CD14-positive monocyte (primary cell): Measurements from ENCODE around the gene ANXA10. TPM values are rescaled to one million over a fixed set of nuclear protein-coding genes. Genes with fewer than 3 reads are reported as not detected.

ENCODE experiments used
- DNase-seq, 3 donors: peaks; one replicate each; pipeline ENCODE4 v3.0.0-alpha.2; 2011 to 2022
- H2AFZ ChIP-seq: 2 replicates; pipeline ENCODE4 v1.6.0; 2012; ENCODE audit warnings: mild to moderate bottlenecking, low read depth, low read length, inconsistent platforms; ENCODE audit not compliant: insufficient read depth, poor library complexity, severe bottlenecking
- H3K27ac ChIP-seq, 2 donors: 1 replicate in 1 of 2; 2 replicates in 1 of 2; pipeline ENCODE4 v1.5.1; 2012 to 2013; ENCODE audit warnings: low read length in 2 of 2, control low read depth in 1 of 2, inconsistent platforms in 1 of 2, low read depth in 1 of 2, mild to moderate bottlenecking in 1 of 2
- H3K27me3 ChIP-seq, 2 donors: one replicate each; pipeline versions ENCODE4 v1.6.0 to v1.6.1; 2011 to 2013; ENCODE audit warnings: low read length in 2 of 2; ENCODE audit not compliant: control insufficient read depth in 2 of 2, insufficient read depth in 2 of 2
- H3K36me3 ChIP-seq, 2 donors: replicated peaks in 1 of 2; 1 replicate in 1 of 2; 2 replicates in 1 of 2; pipeline versions ENCODE4 v1.5.1 to v1.6.1; 2012 to 2013; ENCODE audit warnings: low read length in 2 of 2, control low read depth in 1 of 2, inconsistent platforms in 1 of 2, mild to moderate bottlenecking in 1 of 2; ENCODE audit not compliant: insufficient read depth in 2 of 2, control insufficient read depth in 1 of 2
- H3K4me1 ChIP-seq, 2 donors: 1 replicate in 1 of 2; 2 replicates in 1 of 2; pipeline versions ENCODE4 v1.5.1 to v1.6.1; 2012 to 2013; ENCODE audit warnings: low read length in 2 of 2, control low read depth in 1 of 2, inconsistent platforms in 1 of 2, mild to moderate bottlenecking in 1 of 2, moderate library complexity in 1 of 2; ENCODE audit not compliant: insufficient read depth in 2 of 2, control insufficient read depth in 1 of 2
- H3K4me2 ChIP-seq: replicated peaks from 2 replicates; pipeline ENCODE3; 2012; ENCODE audit warnings: low read length, moderate library complexity, mild to moderate bottlenecking; ENCODE audit not compliant: poor library complexity, severe bottlenecking; ENCODE audit errors: extremely low read depth
- H3K4me3 ChIP-seq, 3 experiments: fragments of 200-600 bp in 1 of 3; sonication (generic) in 1 of 3; replicated peaks in 1 of 3; 1 replicate in 2 of 3; 2 replicates in 1 of 3; pipeline ENCODE4 v1.5.1; 2011 to 2013; ENCODE audit warnings: low read length in 3 of 3, mild to moderate bottlenecking in 3 of 3, control low read depth in 2 of 3, low read depth in 2 of 3, inconsistent platforms in 1 of 3, moderate library complexity in 1 of 3
- H3K79me2 ChIP-seq: 2 replicates; pipeline ENCODE4 v1.6.0; 2012; ENCODE audit warnings: mild to moderate bottlenecking, control low read depth, inconsistent platforms, low read length, moderate library complexity; ENCODE audit not compliant: insufficient read depth
- H3K9ac ChIP-seq: 2 replicates; pipeline ENCODE4 v1.6.0; 2017; ENCODE audit warnings: low read length, mild to moderate bottlenecking; ENCODE audit not compliant: insufficient read depth, poor library complexity, severe bottlenecking
- H3K9me3 ChIP-seq, 2 donors: replicated peaks in 1 of 2; 1 replicate in 1 of 2; 2 replicates in 1 of 2; pipeline versions ENCODE4 v1.5.1 to v1.6.1; 2012 to 2013; ENCODE audit warnings: low read length in 2 of 2, control low read depth in 1 of 2; ENCODE audit not compliant: control insufficient read depth in 1 of 2, insufficient read depth in 1 of 2
- H4K20me1 ChIP-seq: 2 replicates; pipeline ENCODE4 v1.6.0; 2012; ENCODE audit warnings: mild to moderate bottlenecking, low read length, control low read depth, moderate library complexity; ENCODE audit not compliant: insufficient read depth
- H3K27ac Mint-ChIP-seq, 7 donors: one replicate each; pipeline ENCODE4 v1.8.0; 2020; ENCODE audit warnings: mild to moderate bottlenecking in 7 of 7, mixed read lengths in 7 of 7, moderate library complexity in 6 of 7, inconsistent platforms in 2 of 7
- H3K27me3 Mint-ChIP-seq, 3 donors: one replicate each; pipeline ENCODE4 v1.8.0; 2021 to 2022; ENCODE audit warnings: low read depth in 3 of 3, mild to moderate bottlenecking in 3 of 3, mixed read lengths in 3 of 3, moderate library complexity in 3 of 3, inconsistent platforms in 1 of 3
- H3K36me3 Mint-ChIP-seq, 2 donors: one replicate each; pipeline ENCODE4 v1.8.0; 2020; ENCODE audit warnings: mixed read lengths in 2 of 2, inconsistent platforms in 1 of 2, mild to moderate bottlenecking in 1 of 2
- H3K4me1 Mint-ChIP-seq: one replicate; pipeline ENCODE4 v1.8.0; 2020; ENCODE audit warnings: mild to moderate bottlenecking, mixed read lengths
- H3K4me3 Mint-ChIP-seq, 2 donors: one replicate each; pipeline ENCODE4 v1.8.0; 2020; ENCODE audit warnings: mild to moderate bottlenecking in 2 of 2, mixed read lengths in 2 of 2, moderate library complexity in 1 of 2
- H3K9me3 Mint-ChIP-seq, 7 donors: one replicate each; pipeline ENCODE4 v1.8.0; 2020 to 2022; ENCODE audit warnings: mixed read lengths in 7 of 7, mild to moderate bottlenecking in 6 of 7, moderate library complexity in 6 of 7, inconsistent platforms in 2 of 7
- WGBS: methylation state at CpG from one replicate; pipeline ENCODE4 v1.1.5; 2013; ENCODE audit warnings: missing lambda C conversion rate; ENCODE audit not compliant: insufficient coverage; 5-methylcytosine and 5-hydroxymethylcytosine counted together
- intact Hi-C, 2 donors: fragments of 100-400 bp; cut with micrococcal nuclease; formaldehyde crosslinking; loops; one replicate each; pipeline versions ENCODE4 v1.15.0 to v1.15.1; 2023
- polyA plus RNA-seq, 3 donors: library from polyadenylated mRNA; depleted of rRNA in 1 of 3; unstranded in 2 of 3; stranded (reverse) in 1 of 3; fragments of 300-500 nt in 2 of 3; fragments of >200 nt in 1 of 3; fragmentation: Illumina TruSeq in 2 of 3; gene quantifications; 1 replicate in 2 of 3; 2 replicates in 1 of 3; pipeline ENCODE4 v1.2.3, GENCODE V29; 2012 to 2021
- TF ChIP-seq, protein P1 (sequence below): fragments of 200-600 bp; IDR thresholded peaks from one replicate; pipeline ENCODE4 v1.8.0; 2022; ENCODE audit warnings: antibody characterized with exemption, mild to moderate bottlenecking

Gene ANXA10
- polyA plus RNA-seq, 3 donors: not detected

GRCh38 chr4:168197926-168198325, 105.6 kb downstream of the ANXA10 start:
- Histone ChIP-seq H3K4me1 (no peaks in the 10 kb centered on the region), H3K9me3 (peaks cover 0 to 3% of the 10 kb centered on the region in 2 donors), H2AFZ (no peak overlapping the region), H3K27me3 (no peaks in the 10 kb centered on the region), H3K27ac (no peak overlapping the region), H3K79me2 (no peaks in the 10 kb centered on the region), H3K36me3 (no peaks in the 10 kb centered on the region), H3K9ac (no peak overlapping the region), H3K4me2 (no peak overlapping the region), H3K4me3 (no peak overlapping the region), H4K20me1 (no peaks in the 10 kb centered on the region)
- intact Hi-C loops: no loop called here
- Mint-ChIP-seq H3K27ac (no peak overlapping the region), H3K4me3 (no peak overlapping the region), H3K4me1 (no peaks in the 10 kb centered on the region), H3K9me3 (peaks cover 2 to 14% (median 8%) of the 10 kb centered on the region in 7 donors), H3K27me3 (no peaks in the 10 kb centered on the region), H3K36me3 (no peaks in the 10 kb centered on the region)
- TF ChIP-seq, protein P1, sequence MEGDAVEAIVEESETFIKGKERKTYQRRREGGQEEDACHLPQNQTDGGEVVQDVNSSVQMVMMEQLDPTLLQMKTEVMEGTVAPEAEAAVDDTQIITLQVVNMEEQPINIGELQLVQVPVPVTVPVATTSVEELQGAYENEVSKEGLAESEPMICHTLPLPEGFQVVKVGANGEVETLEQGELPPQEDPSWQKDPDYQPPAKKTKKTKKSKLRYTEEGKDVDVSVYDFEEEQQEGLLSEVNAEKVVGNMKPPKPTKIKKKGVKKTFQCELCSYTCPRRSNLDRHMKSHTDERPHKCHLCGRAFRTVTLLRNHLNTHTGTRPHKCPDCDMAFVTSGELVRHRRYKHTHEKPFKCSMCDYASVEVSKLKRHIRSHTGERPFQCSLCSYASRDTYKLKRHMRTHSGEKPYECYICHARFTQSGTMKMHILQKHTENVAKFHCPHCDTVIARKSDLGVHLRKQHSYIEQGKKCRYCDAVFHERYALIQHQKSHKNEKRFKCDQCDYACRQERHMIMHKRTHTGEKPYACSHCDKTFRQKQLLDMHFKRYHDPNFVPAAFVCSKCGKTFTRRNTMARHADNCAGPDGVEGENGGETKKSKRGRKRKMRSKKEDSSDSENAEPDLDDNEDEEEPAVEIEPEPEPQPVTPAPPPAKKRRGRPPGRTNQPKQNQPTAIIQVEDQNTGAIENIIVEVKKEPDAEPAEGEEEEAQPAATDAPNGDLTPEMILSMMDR: no peak
- no peak for DNase-seq

- no peak for DNase-seq
- Mint-ChIP-seq H3K4me1 (no peaks in the 10 kb centered on the region), H3K27ac (no peak overlapping the region), H3K36me3 (no peaks in the 10 kb centered on the region), H3K27me3 (no peaks in the 10 kb centered on the region), H3K4me3 (no peak overlapping the region), H3K9me3 (peaks cover 14 to 23% (median 17%) of the 10 kb centered on the region in 7 donors)
- TF ChIP-seq, protein P1: no peak
- peaks cover 13 to 18% of the 10 kb centered on the region in 2 donors for H3K9me3 ChIP-seq
- no peaks in the 10 kb centered on the region for H3K27me3 ChIP-seq
- no peak overlapping the region for H3K4me3 ChIP-seq
- 67% methylated on average over 1 of the region's 4 CpGs for WGBS
- no peak overlapping the region for H3K27ac ChIP-seq
- H3K9ac ChIP-seq: no peak overlapping the region
- H3K4me1 ChIP-seq: no peaks in the 10 kb centered on the region
- no peaks in the 10 kb centered on the region for H3K36me3 ChIP-seq
- no peak overlapping the region for H2AFZ ChIP-seq
- intact Hi-C loops: no loop called here
- no peaks in the 10 kb centered on the region for H4K20me1 ChIP-seq
- H3K4me2 ChIP-seq: no peak overlapping the region
- H3K79me2 ChIP-seq: no peaks in the 10 kb centered on the region
Measured at GRCh38 chr4:168199260-168199957, 107.1 kb downstream of the ANXA10 start.
